MM.1S (cell line): ENCODE data around the gene SORCS2.

Experiments used
- EZH2 ChIP-seq: fragments of 300-600 bp; sonication (generic); optimal IDR thresholded peaks from 2 replicates; pipeline ENCODE3; 2017; ENCODE audit warnings: low read depth, mild to moderate bottlenecking, antibody characterized with exemption, low read length, mixed read lengths
- EZH2phosphoT487 ChIP-seq: fragments of 300-600 bp; sonication (generic); IDR thresholded peaks from 2 replicates; pipeline ENCODE4 v1.6.1; 2018; ENCODE audit warnings: antibody characterized with exemption, low read length
- TF ChIP-seq, protein P1 (sequence below): fragments of 300-600 bp; sonication (generic); IDR thresholded peaks from 2 replicates; pipeline ENCODE4 v1.5.1; 2016; ENCODE audit warnings: antibody characterized with exemption, low read length, mixed read lengths

DNA sequence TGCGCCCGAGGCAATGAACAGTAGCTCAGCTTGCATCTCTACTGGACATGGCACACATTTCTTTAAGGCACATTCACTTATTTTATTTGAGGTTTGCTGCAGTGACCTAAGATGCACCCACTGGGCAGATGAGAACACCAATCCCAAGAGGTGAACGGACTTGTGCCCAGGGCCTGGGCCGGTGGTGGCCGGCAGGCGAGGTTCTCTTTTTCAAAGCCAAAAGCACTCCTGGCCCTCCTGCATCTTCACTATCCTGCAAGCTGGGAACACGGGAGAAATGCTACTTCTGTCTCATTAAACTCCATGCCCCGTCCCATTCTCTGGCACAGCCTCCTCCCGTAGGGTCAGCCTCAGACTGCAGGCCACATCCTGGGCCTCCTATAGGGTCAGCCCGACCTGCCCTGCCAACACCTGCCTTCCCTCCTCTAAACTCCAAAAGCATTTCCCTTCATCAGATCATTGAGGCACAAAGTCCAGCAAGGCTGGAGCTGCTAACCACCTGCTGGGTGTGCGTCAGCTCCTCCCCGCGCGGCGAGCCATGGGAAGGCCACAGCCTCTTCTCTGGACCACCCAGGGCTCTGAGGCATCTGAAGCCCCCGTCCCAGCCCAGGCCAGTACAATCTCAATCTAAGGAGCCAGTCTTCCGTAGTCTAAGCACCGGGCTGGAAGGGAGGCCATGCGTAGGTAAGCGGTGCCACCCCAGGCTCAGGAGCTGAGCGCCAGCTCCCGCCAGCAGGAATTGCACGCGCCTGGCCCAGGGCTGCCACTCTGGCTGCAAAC is 581.3 kb downstream of the SORCS2 start:
- TF ChIP-seq, protein P1, sequence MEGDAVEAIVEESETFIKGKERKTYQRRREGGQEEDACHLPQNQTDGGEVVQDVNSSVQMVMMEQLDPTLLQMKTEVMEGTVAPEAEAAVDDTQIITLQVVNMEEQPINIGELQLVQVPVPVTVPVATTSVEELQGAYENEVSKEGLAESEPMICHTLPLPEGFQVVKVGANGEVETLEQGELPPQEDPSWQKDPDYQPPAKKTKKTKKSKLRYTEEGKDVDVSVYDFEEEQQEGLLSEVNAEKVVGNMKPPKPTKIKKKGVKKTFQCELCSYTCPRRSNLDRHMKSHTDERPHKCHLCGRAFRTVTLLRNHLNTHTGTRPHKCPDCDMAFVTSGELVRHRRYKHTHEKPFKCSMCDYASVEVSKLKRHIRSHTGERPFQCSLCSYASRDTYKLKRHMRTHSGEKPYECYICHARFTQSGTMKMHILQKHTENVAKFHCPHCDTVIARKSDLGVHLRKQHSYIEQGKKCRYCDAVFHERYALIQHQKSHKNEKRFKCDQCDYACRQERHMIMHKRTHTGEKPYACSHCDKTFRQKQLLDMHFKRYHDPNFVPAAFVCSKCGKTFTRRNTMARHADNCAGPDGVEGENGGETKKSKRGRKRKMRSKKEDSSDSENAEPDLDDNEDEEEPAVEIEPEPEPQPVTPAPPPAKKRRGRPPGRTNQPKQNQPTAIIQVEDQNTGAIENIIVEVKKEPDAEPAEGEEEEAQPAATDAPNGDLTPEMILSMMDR, result no peak
- TF ChIP-seq EZH2 (no peak), EZH2phosphoT487 (no peak)
